ENCODE measurements around the gene MAPK12. TPM values are rescaled to one million over a fixed set of nuclear protein-coding genes. Genes with fewer than 3 reads are reported as not detected.

The MAPK12 gene
- polyA plus RNA-seq, 1 donor from 2014 or later, result 36.7 TPM

- H3K36me3 ChIP-seq (ENCODE audit: insufficient read depth, low read length), result no peaks in the 10 kb centered on the region
- no peaks in the 10 kb centered on the region for H3F3A ChIP-seq (ENCODE audit: insufficient read depth, low read length, poor library complexity, severe bottlenecking)
- no peaks in the 10 kb centered on the region for H4K20me1 ChIP-seq (ENCODE audit: insufficient read depth)
- no peak overlapping the region for H3K4me3 ChIP-seq (ENCODE audit: low read length)
- no peaks in the 10 kb centered on the region for H3K9me3 ChIP-seq (ENCODE audit: low read length)
- H3K79me2 ChIP-seq (replicated peaks; ENCODE audit: insufficient read depth, low read length), result no peaks in the 10 kb centered on the region
- H3K9ac ChIP-seq (ENCODE audit: low read length), result no peak overlapping the region
- no peak overlapping the region for H3K27ac ChIP-seq (ENCODE audit: low read length)
- no peak overlapping the region for H2AFZ ChIP-seq (ENCODE audit: low read depth, low read length)
- H3K9me2 ChIP-seq (ENCODE audit: insufficient read depth, low read length), result no peaks in the 10 kb centered on the region
- H3K27me3 ChIP-seq (ENCODE audit: insufficient read depth, low read depth, low read length), result no peaks in the 10 kb centered on the region
- TF ChIP-seq MXI1 (conservative IDR thresholded peaks at IDR 0.05; ENCODE audit: poor library complexity, severe bottlenecking), result no peak
- no peak overlapping the region for H3K4me2 ChIP-seq (ENCODE audit: low read length)
Measured at GRCh38 chr22:50275181-50276055, 13.9 kb upstream of the MAPK12 start.

GRCh38 chr22:50274771-50275170, 13.3 kb upstream of the MAPK12 start:
- H3K4me3 ChIP-seq (ENCODE audit: low read length), result no peak overlapping the region
- H3K9me2 ChIP-seq (ENCODE audit: insufficient read depth, low read length), result no peaks in the 10 kb centered on the region
- no peaks in the 10 kb centered on the region for H3K27me3 ChIP-seq (ENCODE audit: insufficient read depth, low read depth, low read length)
- no peak overlapping the region for H3K9ac ChIP-seq (ENCODE audit: low read length)
- no peak overlapping the region for H3K4me2 ChIP-seq (ENCODE audit: low read length)
- TF ChIP-seq, protein P1, sequence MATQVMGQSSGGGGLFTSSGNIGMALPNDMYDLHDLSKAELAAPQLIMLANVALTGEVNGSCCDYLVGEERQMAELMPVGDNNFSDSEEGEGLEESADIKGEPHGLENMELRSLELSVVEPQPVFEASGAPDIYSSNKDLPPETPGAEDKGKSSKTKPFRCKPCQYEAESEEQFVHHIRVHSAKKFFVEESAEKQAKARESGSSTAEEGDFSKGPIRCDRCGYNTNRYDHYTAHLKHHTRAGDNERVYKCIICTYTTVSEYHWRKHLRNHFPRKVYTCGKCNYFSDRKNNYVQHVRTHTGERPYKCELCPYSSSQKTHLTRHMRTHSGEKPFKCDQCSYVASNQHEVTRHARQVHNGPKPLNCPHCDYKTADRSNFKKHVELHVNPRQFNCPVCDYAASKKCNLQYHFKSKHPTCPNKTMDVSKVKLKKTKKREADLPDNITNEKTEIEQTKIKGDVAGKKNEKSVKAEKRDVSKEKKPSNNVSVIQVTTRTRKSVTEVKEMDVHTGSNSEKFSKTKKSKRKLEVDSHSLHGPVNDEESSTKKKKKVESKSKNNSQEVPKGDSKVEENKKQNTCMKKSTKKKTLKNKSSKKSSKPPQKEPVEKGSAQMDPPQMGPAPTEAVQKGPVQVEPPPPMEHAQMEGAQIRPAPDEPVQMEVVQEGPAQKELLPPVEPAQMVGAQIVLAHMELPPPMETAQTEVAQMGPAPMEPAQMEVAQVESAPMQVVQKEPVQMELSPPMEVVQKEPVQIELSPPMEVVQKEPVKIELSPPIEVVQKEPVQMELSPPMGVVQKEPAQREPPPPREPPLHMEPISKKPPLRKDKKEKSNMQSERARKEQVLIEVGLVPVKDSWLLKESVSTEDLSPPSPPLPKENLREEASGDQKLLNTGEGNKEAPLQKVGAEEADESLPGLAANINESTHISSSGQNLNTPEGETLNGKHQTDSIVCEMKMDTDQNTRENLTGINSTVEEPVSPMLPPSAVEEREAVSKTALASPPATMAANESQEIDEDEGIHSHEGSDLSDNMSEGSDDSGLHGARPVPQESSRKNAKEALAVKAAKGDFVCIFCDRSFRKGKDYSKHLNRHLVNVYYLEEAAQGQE (IDR thresholded peaks at IDR 0.05; ENCODE audit: borderline replicate concordance), result no peak
- TF ChIP-seq EP300 (conservative IDR thresholded peaks at IDR 0.05; ENCODE audit: poor library complexity, severe bottlenecking) (no peak), EZH2 (IDR thresholded peaks at IDR 0.05; ENCODE audit: borderline replicate concordance, insufficient read depth, low read length, poor library complexity, severe bottlenecking) (no peak), MXI1 (conservative IDR thresholded peaks at IDR 0.05; ENCODE audit: poor library complexity, severe bottlenecking) (no peak), SMC3 (conservative IDR thresholded peaks at IDR 0.05; ENCODE audit: poor library complexity) (no peak), TAF1 (IDR thresholded peaks at IDR 0.05; ENCODE audit: low read depth) (no peak), POLR2AphosphoS5 (IDR thresholded peaks at IDR 0.05) (no peak)
- no peaks in the 10 kb centered on the region for H3K79me2 ChIP-seq (replicated peaks; ENCODE audit: insufficient read depth, low read length)
- H3K27ac ChIP-seq (ENCODE audit: low read length), result no peak overlapping the region
- H3K36me3 ChIP-seq (ENCODE audit: insufficient read depth, low read length), result no peaks in the 10 kb centered on the region
- H2AFZ ChIP-seq (ENCODE audit: low read depth, low read length), result no peak overlapping the region
- no peaks in the 10 kb centered on the region for H4K20me1 ChIP-seq (ENCODE audit: insufficient read depth)
- no peaks in the 10 kb centered on the region for H3K9me3 ChIP-seq (ENCODE audit: low read length)
- no peaks in the 10 kb centered on the region for H3F3A ChIP-seq (ENCODE audit: insufficient read depth, low read length, poor library complexity, severe bottlenecking)

DNA sequence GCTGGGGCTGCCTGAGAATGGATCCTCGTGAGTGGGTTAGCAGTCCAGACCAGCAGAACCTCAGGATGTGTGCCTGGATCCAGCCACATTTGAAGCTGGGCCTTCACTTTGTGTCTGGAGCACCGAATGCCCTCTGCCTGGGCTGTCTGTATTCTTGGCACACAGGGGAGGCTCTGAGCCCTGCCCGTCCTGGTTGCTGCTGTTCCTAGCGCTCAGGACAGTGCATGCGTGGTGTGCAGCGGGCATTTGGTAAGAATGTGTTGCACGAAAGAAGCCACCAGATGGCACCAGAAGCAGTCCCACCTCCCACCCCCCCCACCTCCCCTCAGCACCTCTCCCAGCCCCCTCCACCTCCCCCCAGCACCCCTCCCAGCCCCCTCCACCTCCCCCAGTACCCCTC, 12.8 kb upstream of the MAPK12 start:
- Histone ChIP-seq H3K27me3 (ENCODE audit: insufficient read depth, low read depth, low read length) (no peaks in the 10 kb centered on the region), H3K36me3 (ENCODE audit: insufficient read depth, low read length) (no peaks in the 10 kb centered on the region), H3F3A (ENCODE audit: insufficient read depth, low read length, poor library complexity, severe bottlenecking) (no peaks in the 10 kb centered on the region), H3K4me2 (ENCODE audit: low read length) (no peak overlapping the region), H2AFZ (ENCODE audit: low read depth, low read length) (no peak overlapping the region), H3K9ac (ENCODE audit: low read length) (no peak overlapping the region), H3K9me3 (ENCODE audit: low read length) (no peaks in the 10 kb centered on the region), H4K20me1 (ENCODE audit: insufficient read depth) (no peaks in the 10 kb centered on the region), H3K27ac (ENCODE audit: low read length) (no peak overlapping the region), H3K4me3 (ENCODE audit: low read length) (no peak overlapping the region), H3K79me2 (replicated peaks; ENCODE audit: insufficient read depth, low read length) (no peaks in the 10 kb centered on the region), H3K9me2 (ENCODE audit: insufficient read depth, low read length) (no peaks in the 10 kb centered on the region)
- no peak for TF ChIP-seq EP300 (conservative IDR thresholded peaks at IDR 0.05; ENCODE audit: poor library complexity, severe bottlenecking)
- TF ChIP-seq MXI1 (conservative IDR thresholded peaks at IDR 0.05; ENCODE audit: poor library complexity, severe bottlenecking), result no peak
- TF ChIP-seq CTCF (IDR thresholded peaks at IDR 0.05; ENCODE audit: poor library complexity, severe bottlenecking), result peak; percentile 43
- no peak for TF ChIP-seq EZH2 (IDR thresholded peaks at IDR 0.05; ENCODE audit: borderline replicate concordance, insufficient read depth, low read length, poor library complexity, severe bottlenecking)
- no peak for TF ChIP-seq RAD21 (conservative IDR thresholded peaks at IDR 0.05)
- TF ChIP-seq TAF1 (IDR thresholded peaks at IDR 0.05; ENCODE audit: low read depth), result no peak
- TF ChIP-seq SMC3 (conservative IDR thresholded peaks at IDR 0.05; ENCODE audit: poor library complexity), result peak; percentile 21
- TF ChIP-seq, protein P1 (IDR thresholded peaks at IDR 0.05; ENCODE audit: borderline replicate concordance), result no peak
- no peak for TF ChIP-seq POLR2AphosphoS5 (IDR thresholded peaks at IDR 0.05)
